Breast epithelium (tissue), 4 donors: ENCODE data around the gene DMXL2. TPM values are rescaled to one million over a fixed set of nuclear protein-coding genes. Genes with fewer than 3 reads are reported as not detected.

Experiments
- DNase-seq, 2 donors: peaks; one replicate each; pipeline ENCODE4 v3.0.0-alpha.2; 2019; ENCODE audit warnings: low spot score in 2 of 2
- H3K27ac ChIP-seq, 2 donors: fragments of 200-600 bp; sonication (generic) in 1 of 2; one replicate each; pipeline ENCODE4 v1.5.1; 2016 to 2019; ENCODE audit warnings: mild to moderate bottlenecking in 1 of 2
- H3K27me3 ChIP-seq, 2 donors: fragments of 200-600 bp; sonication (generic) in 1 of 2; one replicate each; pipeline versions ENCODE4 v1.5.1 to v1.6.0; 2017 to 2019; ENCODE audit warnings: control low read depth in 1 of 2, mild to moderate bottlenecking in 1 of 2
- H3K36me3 ChIP-seq: fragments of 200-600 bp; one replicate; pipeline ENCODE4 v1.5.1; 2019
- H3K4me1 ChIP-seq, 2 donors: fragments of 200-600 bp; sonication (generic); one replicate each; pipeline ENCODE4 v1.5.1; 2016 to 2019; ENCODE audit warnings: control low read depth in 1 of 2
- H3K4me3 ChIP-seq, 3 donors: fragments of 200-600 bp; sonication (generic); 1 replicate in 2 of 3; 2 replicates in 1 of 3; pipeline ENCODE4 v1.5.1; 2016 to 2019; ENCODE audit warnings: mild to moderate bottlenecking in 3 of 3, moderate library complexity in 2 of 3
- H3K9me3 ChIP-seq, 2 donors: fragments of 200-600 bp; sonication (generic) in 1 of 2; one replicate each; pipeline ENCODE4 v1.5.1; 2016 to 2019; ENCODE audit warnings: control low read depth in 1 of 2
- CTCF ChIP-seq, 3 donors: fragments of 450-650 bp; IDR thresholded peaks; one replicate each; pipeline ENCODE4 v1.5.1; 2016 to 2017; ENCODE audit warnings: antibody characterized with exemption in 3 of 3, mild to moderate bottlenecking in 3 of 3, moderate library complexity in 3 of 3
- POLR2A ChIP-seq: fragments of 450-650 bp; IDR thresholded peaks from one replicate; pipeline ENCODE4 v1.6.1; 2016; ENCODE audit warnings: antibody characterized with exemption, mild to moderate bottlenecking, moderate library complexity
- POLR2AphosphoS5 ChIP-seq, 3 donors: sonication (generic); formaldehyde crosslinking; IDR thresholded peaks; one replicate each; pipeline ENCODE4 v1.6.1; 2017; ENCODE audit warnings: antibody characterized with exemption in 3 of 3
- intact Hi-C: fragments of 100-400 bp; cut with DNase I; formaldehyde crosslinking; loops from one replicate; pipeline ENCODE4 v1.15.1; 2023; ENCODE audit warnings: low total_unique reads
- total RNA-seq, 3 donors: library from RNA; depleted of rRNA; stranded (reverse); fragments of >200 nt; gene quantifications; one replicate each; pipeline ENCODE4 v1.1.0, GENCODE V29; 2016

DMXL2 gene
- total RNA-seq, 3 donors from 2014 or later: 28.5 to 73.9 (median 36.4) TPM

GRCh38 chr15:51621936-51622603 is 501 bp downstream of the DMXL2 start:
- TF ChIP-seq POLR2A (no peak), CTCF (IDR thresholded peaks at IDR 0.05) (no peak), POLR2AphosphoS5 (IDR thresholded peaks at IDR 0.05) (no peak)
- Histone ChIP-seq H3K36me3 (no peaks in the 10 kb centered on the region), H3K9me3 (no peaks in the 10 kb centered on the region), H3K27me3 (no peaks in the 10 kb centered on the region), H3K4me1 (no peaks in the 10 kb centered on the region), H3K27ac (peak overlapping the region; percentile 50 to 71), H3K4me3 (peak overlapping the region; percentile 81 to 98 (median 89))
- intact Hi-C loops: no loop called here
- DNase-seq: peak in 1 of 2 donors; percentile 22

- intact Hi-C loops: no loop called here
- TF ChIP-seq POLR2A (no peak), POLR2AphosphoS5 (IDR thresholded peaks at IDR 0.05) (no peak), CTCF (IDR thresholded peaks at IDR 0.05) (no peak)
- H3K27me3 ChIP-seq: no peaks in the 10 kb centered on the region
- no peak for DNase-seq
- H3K36me3 ChIP-seq: no peaks in the 10 kb centered on the region
- no peaks in the 10 kb centered on the region for H3K9me3 ChIP-seq
- H3K4me1 ChIP-seq: no peaks in the 10 kb centered on the region
- H3K27ac ChIP-seq: no peak overlapping the region
- H3K4me3 ChIP-seq: peak overlapping the region; percentile 81 to 98 (median 89)
Measured at GRCh38 chr15:51621155-51621765, 1.3 kb downstream of the DMXL2 start.

GRCh38 chr15:51620641-51621040 is 1.9 kb downstream of the DMXL2 start:
- Histone ChIP-seq H3K27ac (no peak overlapping the region), H3K4me3 (no peak overlapping the region), H3K27me3 (no peaks in the 10 kb centered on the region), H3K36me3 (no peaks in the 10 kb centered on the region), H3K4me1 (no peaks in the 10 kb centered on the region), H3K9me3 (no peaks in the 10 kb centered on the region)
- no peak for TF ChIP-seq POLR2A
- no peak for TF ChIP-seq POLR2AphosphoS5 (IDR thresholded peaks at IDR 0.05)
- no peak for TF ChIP-seq CTCF (IDR thresholded peaks at IDR 0.05)
- no peak for DNase-seq
- intact Hi-C loops: no loop called here

- intact Hi-C loops: no loop called here
- H3K27ac ChIP-seq: no peak overlapping the region
- TF ChIP-seq POLR2AphosphoS5 (IDR thresholded peaks at IDR 0.05) (no peak), CTCF (IDR thresholded peaks at IDR 0.05) (no peak), POLR2A (no peak)
- H3K4me3 ChIP-seq: no peak overlapping the region
- no peaks in the 10 kb centered on the region for H3K4me1 ChIP-seq
- no peaks in the 10 kb centered on the region for H3K36me3 ChIP-seq
- no peaks in the 10 kb centered on the region for H3K27me3 ChIP-seq
- H3K9me3 ChIP-seq: no peaks in the 10 kb centered on the region
- no peak for DNase-seq
Measured at GRCh38 chr15:51620122-51620521, 2.4 kb downstream of the DMXL2 start.

GRCh38 chr15:51619331-51620035 is 3.1 kb downstream of the DMXL2 start:
- H3K9me3 ChIP-seq: no peaks in the 10 kb centered on the region
- no peak overlapping the region for H3K4me3 ChIP-seq
- no peaks in the 10 kb centered on the region for H3K27me3 ChIP-seq
- H3K4me1 ChIP-seq: no peaks in the 10 kb centered on the region
- no peak overlapping the region for H3K27ac ChIP-seq
- intact Hi-C loops: no loop called here
- TF ChIP-seq CTCF (IDR thresholded peaks at IDR 0.05) (no peak), POLR2AphosphoS5 (IDR thresholded peaks at IDR 0.05) (no peak), POLR2A (no peak)
- H3K36me3 ChIP-seq: no peaks in the 10 kb centered on the region
- no peak for DNase-seq
